ENCODE measurements around the gene VWA8. TPM values are rescaled to one million over a fixed set of nuclear protein-coding genes. Genes with fewer than 3 reads are reported as not detected.
"Not testable (repeated sequence)": the region's sequence is repeated elsewhere in the genome, so short reads cannot be mapped to it uniquely, and the experiment has no call there.

VWA8 gene
- total RNA-seq, 1 donor from 2014 or later, result 37.1 TPM

DNA sequence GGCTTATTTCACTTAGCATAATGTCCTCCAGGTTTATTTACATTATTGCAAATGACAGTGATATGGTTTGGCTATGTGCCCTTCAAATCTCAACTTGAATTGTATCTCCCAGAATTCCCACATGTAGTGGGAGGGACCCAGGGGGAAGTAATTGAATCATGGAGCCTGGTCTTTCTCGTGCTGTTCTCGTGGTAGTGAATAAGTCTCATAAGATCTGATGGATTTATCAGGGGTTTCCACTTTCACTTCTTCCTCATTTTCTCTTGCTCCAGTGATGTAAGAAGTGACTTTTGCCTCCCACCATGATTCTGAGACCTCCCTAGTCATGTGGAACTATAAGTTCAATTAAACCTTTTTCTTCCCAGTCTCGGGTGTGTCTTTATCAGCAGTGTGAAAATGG is 109.6 kb downstream of the VWA8 start:
- no peak for DNase-seq (ENCODE audit: low spot score)

DNA sequence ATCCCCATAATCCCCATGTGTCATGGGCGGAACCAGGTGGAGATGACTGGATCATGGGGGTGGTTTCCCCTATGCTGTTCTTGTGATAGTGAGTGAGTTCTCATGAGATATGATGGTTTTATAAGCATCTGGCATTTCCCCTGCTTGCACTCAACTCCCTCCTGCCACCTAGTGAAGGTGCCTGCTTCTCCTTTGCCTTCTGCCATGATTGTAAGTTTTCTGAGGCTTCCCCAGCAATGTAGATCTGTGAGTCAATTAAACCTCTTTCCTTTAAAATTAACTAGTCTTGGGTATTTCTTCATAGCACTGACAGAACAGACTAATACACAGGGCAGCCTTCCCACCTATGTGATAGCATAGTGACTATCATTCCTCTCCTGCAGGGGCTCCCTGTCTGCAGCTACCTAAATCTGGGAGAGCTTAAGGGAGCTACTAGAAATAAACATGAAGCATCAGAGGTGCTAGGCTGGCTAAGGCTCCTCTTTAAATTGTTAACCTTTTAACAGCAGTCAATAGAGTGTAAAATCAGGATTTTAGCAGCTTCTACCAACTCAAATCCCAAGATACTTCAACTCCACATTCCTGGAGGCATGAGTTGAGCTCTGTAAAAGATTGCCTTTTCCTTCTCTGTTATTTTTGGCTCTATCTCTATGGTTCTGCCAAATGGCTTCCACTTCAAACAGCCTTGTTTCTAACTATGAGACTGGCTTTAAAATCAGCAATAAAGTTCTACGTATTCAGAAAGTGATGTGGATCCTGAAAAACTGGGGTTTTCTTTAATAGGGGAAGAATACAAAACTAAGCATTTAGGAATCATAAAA is 112.3 kb downstream of the VWA8 start:
- no peak for DNase-seq (ENCODE audit: low spot score)

GRCh38 chr13:41847216-41847615 is 113.7 kb downstream of the VWA8 start:
- DNase-seq (ENCODE audit: low spot score), result no peak

DNA sequence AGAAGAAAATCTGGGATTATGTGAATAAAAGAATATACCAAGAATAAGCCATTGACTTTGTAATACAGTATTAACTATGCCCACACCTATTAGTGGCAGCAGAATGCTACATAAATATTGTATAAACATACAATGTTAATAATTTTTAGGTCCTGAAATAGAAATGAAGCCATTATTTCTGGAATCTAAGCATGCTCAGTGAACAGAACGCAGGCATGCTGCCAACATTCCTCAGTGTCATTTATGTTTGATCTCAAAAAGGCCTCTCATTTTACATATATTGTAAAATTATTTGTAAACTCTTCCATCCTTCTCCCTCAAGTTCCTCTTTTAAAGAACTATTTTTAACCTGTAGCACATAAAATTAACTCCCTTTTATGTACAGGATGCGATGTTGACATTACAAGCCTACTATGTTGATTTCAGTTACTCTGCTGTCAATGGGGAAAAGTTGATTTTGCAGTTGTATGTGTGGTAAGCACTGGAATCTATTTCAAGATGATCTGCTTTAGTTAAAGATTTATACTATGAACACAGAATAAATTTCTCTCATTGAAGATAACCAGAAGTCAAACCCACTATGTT is 118.8 kb downstream of the VWA8 start:
- DNase-seq (ENCODE audit: low spot score), result no peak

GRCh38 chr13:41837629-41838028 is 123.3 kb downstream of the VWA8 start:
- no peak for DNase-seq (ENCODE audit: low spot score)

- DNase-seq (ENCODE audit: low spot score), result no peak
Measured at GRCh38 chr13:41835871-41836270, 125.0 kb downstream of the VWA8 start.

GRCh38 chr13:41834697-41835096 is 126.2 kb downstream of the VWA8 start:
- DNase-seq (ENCODE audit: low spot score), result not testable (repeated sequence)

DNA sequence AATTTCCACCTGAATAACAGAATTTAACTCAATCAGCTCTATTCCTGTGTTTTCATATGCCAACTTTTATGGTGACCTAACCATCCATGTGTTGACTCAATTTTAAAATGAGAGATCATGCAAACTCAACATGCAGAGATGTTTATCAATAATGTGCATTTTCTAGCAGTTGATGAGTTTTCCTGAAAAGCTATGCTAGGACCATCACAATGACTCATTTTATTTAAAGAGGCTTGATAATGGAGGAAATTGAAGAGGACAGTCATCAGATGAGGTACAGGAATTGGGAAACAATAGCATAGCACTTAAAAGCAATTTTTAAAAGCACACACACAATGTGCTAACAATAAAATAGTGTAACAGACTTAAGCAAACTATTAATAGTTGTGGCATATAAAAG is 127.1 kb downstream of the VWA8 start:
- DNase-seq (ENCODE audit: low spot score), result no peak

DNA sequence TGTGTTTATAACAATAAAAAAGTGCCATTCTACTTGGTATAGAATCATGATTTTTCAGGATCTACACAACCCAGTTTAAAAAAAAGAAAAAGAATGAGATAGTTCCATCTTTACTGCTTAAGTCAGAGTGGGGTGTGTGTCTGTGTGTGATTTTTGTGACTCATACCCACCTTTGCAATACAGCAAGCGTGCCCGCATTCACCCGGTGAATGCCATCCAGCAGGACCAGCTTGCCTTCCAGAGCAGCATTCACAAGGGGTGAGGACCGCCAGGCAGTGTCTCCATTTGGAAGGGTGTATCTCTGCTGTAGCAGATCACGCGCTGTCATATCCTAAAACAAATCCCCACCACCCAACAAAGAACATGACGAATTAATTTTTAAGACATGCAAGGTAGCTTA is 127.7 kb downstream of the VWA8 start:
- DNase-seq (ENCODE audit: low spot score), result no peak

GRCh38 chr13:41827507-41828213 is 133.2 kb downstream of the VWA8 start:
- no peak for DNase-seq (ENCODE audit: low spot score)

GRCh38 chr13:41825691-41826090 is 135.2 kb downstream of the VWA8 start:
- DNase-seq (ENCODE audit: low spot score), result no peak

GRCh38 chr13:41823476-41823875 is 137.4 kb downstream of the VWA8 start:
- DNase-seq (ENCODE audit: low spot score), result no peak

DNA sequence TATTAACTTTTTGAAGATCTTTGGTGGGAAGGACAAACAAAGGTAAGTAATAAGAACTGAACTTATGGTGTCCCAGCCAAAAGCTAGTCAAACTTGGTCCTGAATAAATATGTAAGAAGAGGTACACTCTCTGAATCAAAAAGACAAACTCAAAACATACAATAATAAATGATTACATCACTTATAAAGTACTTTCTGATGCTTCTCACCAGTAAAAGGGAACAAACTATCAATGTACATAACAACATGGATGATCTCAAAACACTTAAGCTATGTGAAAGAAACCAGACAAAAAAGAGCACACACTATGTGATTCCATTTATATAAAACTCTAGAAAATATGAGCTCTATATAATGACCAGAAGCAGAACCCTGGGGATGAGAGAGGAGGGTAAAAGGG is 138.3 kb downstream of the VWA8 start:
- DNase-seq (ENCODE audit: low spot score), result no peak

GRCh38 chr13:41821238-41821594 is 139.7 kb downstream of the VWA8 start:
- no peak for DNase-seq (ENCODE audit: low spot score)

DNA sequence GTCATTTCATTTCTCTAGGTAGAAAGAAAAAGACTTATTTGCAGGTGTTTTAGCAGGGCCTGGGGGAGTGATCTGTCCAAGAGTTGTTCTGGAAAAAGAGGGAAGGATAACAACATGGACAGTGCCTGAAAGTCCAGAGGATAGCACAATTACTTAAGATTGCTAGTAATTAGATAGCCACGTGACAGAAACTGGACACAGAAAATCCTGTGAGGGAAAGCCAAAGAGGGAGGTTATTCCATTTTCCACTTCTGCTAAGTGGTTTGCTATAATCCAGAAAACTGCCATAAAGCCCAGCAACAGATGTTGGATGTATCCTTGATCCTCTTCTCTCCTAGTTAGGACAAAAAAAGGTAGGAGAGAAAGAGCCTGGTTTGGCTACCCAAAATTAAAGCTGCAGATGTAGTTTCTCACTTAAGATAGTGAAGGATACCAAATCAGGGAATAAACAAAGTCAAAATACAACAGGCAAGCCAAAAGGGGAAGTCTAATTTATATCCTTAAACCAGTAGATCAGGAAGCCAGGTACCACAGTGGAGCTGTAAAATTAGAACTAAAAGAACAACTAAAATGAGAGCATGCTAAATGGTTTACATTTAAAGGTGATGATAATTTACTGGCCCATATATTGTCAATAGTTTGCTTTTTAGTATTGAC is 140.2 kb downstream of the VWA8 start:
- DNase-seq (ENCODE audit: low spot score), result no peak

- DNase-seq (ENCODE audit: low spot score), result no peak
Measured at GRCh38 chr13:41816057-41816456, 144.9 kb downstream of the VWA8 start.

DNA sequence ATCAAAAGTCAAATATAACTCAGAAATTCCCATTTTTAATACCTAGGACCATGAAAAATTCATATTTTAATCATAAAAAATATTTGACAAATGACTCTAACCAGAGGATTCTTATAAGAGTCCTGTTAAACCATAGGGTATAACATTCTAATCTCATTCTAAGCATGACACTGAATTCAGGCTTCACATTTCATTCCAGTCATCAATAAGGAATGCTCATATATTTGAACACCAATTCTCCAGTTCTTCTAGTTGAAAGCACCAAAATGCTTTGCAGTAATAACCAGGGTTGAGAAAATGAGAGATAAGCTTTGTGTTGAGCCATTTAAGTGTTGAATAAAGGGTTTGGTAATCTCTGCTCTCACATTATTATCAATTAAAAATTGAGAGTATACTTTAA is 147.5 kb downstream of the VWA8 start:
- no peak for DNase-seq (ENCODE audit: low spot score)

- DNase-seq (ENCODE audit: low spot score), result no peak
Measured at GRCh38 chr13:41812851-41813250, 148.1 kb downstream of the VWA8 start.

DNA sequence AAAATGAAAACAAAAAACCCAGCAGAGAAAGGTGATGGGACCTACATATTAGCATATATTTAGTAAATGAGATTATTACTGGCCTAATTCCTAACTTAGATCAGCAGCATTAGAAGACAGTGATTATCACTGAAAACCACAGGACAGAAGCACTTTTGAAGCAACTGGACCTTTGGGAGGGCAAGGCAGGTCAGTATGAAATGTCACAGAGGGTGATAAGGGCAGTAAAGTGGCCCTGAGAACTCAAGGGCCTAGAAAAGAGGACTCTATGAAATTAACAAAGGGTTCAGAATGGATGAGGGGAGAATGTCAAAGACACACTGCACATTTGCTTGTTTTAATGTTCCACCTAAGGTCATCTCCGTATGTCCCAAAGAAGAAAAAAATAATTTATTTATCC is 148.7 kb downstream of the VWA8 start:
- no peak for DNase-seq (ENCODE audit: low spot score)

GRCh38 chr13:41811588-41812021 is 149.3 kb downstream of the VWA8 start:
- no peak for DNase-seq (ENCODE audit: low spot score)

GRCh38 chr13:41809962-41810361 is 150.9 kb downstream of the VWA8 start:
- DNase-seq (ENCODE audit: low spot score), result no peak

- not testable (repeated sequence) for DNase-seq (ENCODE audit: low spot score)
Measured at GRCh38 chr13:41803445-41803735, 157.5 kb downstream of the VWA8 start.

Data from mucosa of gallbladder (tissue), 1 donor.